Activated CD8-positive, alpha-beta memory T cell treated with anti-CD3 and anti-CD28 coated beads for 1 hour (primary cell): ENCODE results near the gene GRIK2.

Source experiments
- DNase-seq, 2 donors: peaks; one replicate each; pipeline ENCODE4 v3.0.0-alpha.2; 2020; ENCODE audit warnings: low read depth in 1 of 2; ENCODE audit errors: extremely low read depth in 1 of 2

The GRIK2 gene

DNA sequence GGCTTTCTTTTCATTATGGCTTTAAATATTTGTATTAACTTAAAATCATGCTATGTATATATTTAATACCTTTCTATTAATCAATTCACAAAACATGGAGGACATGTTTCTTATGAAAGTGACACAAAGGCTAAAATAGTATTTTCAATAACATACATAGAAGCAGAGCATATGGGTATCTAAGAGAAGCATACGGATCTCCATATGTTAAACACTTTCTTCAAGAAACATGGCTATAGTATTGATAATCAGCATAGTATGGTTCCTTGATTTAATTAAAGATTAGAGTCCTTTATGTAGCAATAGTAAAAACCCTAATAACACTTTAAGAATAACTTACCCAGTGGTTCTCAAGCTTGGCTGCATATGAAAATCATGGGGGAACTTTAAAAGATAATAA, 58.5 kb downstream of the GRIK2 start:
- no peak for DNase-seq

DNA sequence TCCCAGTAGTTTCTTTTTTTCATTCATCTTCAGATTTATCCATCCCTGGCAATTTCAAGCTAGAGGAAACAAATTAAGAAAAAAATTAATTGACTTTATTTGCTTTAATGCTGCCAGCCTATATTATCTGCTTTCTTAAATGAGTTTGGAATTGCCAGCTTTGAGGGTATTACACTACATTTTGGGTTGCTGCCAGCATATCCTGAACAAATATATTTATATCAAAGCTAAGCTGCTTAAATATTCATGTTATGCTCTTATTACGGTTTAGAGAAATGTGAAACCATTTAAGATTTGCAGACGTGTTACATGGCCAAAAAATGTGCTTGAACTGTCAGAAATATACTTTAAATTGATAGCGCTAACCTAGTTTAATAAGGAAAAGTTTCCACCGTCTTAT, 59.7 kb downstream of the GRIK2 start:
- DNase-seq, result no peak

DNA sequence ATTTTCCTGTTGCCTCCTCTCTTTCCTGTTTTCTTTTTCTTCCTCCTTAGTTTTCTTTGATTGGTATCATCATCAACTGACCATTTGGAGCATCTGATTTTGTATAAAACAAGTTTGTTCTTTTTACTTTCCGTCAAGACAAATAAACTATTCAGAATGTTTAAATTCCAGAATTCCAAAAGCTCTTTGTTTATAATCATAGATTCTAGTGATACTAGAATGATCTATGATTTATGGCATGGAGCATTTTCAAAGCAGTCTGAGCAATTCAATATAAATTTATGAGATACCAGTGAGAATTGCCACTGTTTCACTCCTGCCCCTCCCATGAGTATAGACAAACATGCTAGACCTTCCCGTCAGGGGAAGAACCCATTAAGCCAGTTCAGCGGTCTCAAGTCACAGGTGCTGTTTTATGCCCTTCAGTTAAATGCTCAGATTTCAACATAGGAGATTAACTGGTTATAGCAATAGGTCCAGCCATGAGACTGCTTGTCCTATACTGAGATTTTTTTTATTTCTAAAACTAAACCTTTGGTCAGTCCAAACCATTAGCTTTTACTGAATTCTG, 60.7 kb downstream of the GRIK2 start:
- DNase-seq, result no peak

DNA sequence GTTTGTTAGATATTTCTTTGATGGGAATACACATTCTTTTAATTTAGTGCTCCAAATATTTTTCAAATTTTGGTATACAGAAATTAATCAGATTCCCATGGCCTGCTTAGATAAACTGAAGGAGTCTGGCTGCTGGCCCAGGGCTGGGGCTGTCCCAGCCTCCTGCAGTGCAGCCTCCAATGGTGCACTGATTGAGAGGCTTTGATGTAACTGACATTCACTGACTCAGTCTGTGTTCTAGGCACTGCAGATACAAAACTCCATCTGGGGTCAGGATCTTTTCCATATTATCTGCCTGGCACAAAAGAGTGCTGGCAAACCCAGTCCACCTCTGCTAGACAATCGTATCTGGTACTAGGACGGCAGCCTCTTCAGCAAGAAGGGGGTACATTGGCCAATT, 64.8 kb downstream of the GRIK2 start:
- no peak for DNase-seq

DNA sequence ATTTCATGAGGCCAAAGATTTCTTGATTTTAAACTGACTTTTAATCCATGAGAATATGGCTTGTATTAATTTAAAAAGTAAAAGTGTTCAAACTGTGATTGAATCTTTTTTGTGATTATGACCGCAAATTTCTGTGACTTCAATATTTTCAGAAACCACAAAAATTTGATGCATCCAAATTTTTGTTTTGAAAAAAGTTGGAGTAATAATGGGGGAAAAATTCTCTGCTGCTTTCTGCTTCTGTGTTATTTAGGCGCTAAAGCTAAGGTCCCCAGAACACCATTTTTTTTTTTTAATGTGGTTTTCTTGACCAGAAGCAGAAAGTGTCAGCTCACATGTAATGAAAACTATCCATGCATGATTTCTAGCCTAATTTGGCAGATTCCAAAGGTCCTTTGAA, 65.3 kb downstream of the GRIK2 start:
- no peak for DNase-seq

DNA sequence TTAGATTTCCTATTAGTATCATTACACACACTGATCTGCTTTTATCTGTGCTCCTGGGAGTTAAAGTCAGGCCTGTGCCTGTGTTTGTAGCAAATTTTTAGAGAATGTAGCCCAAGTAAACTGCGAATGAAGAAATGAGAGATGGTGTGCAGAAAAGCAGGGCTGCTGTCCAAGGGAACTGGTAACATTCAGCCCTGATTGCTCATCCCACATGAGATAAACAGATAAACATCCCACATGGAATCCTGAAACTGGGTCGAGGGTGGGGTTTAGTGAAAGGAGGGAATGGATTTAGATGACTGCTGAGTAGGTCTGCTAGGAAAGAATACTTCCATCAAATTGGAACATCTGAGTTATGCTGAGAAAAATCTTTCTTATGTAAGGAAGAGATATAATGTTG, 69.1 kb downstream of the GRIK2 start:
- DNase-seq, result no peak

DNA sequence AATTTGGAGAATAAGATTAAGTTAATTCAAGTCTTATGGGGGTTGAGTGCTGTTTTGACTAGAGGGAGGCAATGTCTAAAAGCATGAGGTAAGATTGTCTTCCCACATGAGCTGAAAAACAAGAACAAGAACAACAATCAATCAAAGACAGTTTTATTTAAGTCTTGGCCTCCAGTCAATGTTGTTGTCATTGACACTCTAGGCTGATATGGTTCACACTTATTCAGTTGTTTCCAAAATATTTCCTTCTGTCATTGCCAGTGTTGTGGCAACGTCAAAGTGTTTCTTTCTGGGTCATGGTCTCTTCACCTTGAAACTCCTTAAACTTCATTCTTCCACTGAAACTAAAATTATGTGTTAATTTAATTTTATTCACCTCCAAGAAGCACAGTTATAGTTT, 72.4 kb downstream of the GRIK2 start:
- no peak for DNase-seq

DNA sequence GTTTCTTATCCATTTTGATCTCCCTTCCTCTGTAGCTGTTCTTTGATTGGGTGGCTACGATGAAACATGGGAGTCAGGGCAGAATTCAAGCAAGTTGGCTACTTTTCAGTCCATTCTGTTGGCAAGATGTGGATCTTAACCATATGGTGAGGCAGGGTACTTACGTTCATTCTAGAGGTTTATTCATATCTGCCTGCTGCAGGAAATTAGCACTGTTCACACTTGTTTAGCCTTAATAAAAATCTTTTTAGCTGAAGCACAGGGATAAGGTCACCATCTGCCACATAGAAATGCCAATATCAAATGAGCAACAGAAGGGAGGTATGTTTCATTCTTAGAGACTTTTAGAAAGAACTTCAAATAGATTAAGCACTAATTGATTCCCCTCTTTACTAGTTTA, 83.9 kb downstream of the GRIK2 start:
- DNase-seq, result no peak

DNA sequence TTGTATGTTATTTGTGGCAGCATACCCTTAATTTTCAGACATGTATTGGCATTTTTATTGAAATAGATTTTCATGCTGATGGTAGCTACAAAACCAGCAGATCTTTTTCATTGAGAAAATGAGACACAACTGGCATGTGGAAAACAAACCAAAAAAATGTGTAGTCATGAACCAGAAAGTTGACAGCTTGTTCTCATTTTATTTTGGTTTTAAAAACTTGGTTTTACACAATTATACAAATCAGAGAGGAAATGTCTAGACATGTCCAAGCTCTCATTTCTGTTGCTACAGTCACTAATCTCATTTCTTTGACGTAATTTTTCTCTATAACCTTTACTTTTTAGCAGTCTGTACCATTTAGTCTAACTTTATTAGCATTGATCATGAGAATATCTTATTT, 85.4 kb downstream of the GRIK2 start:
- no peak for DNase-seq

DNA sequence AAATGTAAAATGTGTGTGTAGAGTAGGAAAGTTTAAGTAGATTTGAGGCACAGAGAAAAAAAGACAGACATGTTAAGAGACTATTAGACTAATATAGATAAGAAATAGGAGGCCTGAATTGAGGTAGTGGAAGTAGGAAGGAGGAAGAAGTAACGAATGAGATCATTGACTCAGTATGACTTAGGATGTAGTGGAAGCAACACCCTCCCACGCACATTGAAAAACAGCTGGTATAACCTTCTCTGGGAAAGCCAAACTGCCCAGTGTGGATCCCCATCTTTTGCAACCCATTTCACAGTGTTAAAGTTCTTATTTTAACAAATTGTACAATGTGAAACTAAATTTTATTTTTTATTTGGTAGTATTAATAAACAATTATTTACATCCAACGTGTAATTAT, 89.1 kb downstream of the GRIK2 start:
- DNase-seq, result no peak

DNA sequence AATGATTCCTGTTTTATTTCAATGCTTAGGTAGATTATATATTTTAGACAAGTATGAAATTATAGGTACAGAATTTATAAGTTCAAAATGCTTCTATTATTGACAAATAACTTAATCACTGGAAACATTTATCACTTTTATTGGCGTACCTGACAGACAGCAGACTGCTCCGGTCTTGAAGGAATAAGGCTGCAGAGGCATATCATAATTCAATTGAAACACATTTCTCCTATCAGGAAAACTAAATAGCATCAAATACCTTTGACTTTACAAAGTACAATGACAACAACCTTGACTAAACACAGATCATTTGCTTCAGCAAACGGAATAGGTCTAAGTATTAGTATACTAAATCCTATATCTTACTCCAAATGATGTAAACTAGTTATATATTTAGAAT, 91.3 kb downstream of the GRIK2 start:
- no peak for DNase-seq

DNA sequence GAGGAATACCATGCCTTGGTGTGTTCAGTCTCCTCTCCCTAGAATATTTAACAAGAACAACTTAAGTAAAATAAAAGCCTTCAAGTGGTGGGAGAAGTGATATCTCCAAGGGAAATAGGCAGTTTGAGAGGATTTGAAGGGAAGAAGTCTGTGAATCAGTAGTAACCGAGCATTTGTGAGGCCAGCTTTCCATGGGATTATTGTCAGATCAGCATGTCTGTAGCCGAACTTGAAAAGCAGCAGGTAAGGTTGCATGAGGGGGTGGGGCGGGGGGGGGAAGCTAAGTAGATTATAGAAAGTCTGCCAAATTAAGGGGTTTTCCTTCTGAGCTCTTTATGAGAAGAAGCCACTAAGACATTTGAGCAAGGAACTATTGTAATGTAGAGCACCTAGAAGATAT, 92.6 kb downstream of the GRIK2 start:
- DNase-seq, result no peak

DNA sequence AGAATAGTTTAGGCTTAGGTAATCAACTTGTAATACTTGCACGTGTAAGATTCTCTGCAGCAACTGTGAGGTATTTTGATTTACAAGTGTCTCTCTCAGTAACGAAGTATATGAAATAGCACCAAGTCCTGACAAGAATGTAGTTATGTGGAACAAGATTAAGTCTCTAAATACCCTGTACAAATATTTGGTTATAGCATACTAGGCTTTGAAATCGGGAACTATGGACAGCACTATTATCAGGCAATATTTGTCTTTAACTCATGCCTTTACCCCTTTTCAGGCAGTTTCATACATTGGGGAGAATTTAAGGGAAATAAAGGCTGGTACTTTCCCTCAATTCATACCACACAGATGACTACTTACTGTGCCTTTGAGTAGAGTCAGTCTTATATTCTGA, 93.2 kb downstream of the GRIK2 start:
- DNase-seq, result no peak

DNA sequence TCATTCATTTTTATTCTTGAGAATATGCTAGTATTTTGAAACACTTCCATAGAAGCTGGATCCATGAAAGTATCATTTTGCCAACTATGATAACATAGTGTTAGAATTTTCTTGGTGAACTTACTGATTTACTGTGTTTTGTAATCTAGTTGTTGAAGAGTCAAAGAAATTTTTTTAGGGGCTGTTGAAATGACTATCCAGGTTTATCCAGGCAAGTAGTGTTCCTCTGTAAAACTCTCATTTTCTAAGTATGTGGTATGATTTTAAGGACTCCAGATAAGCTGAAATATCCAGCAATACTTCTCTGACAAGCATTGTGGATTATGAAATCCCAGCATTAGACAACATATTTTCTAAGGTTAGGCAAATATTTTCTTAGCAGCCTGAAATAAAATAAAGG, 95.9 kb downstream of the GRIK2 start:
- no peak for DNase-seq

DNA sequence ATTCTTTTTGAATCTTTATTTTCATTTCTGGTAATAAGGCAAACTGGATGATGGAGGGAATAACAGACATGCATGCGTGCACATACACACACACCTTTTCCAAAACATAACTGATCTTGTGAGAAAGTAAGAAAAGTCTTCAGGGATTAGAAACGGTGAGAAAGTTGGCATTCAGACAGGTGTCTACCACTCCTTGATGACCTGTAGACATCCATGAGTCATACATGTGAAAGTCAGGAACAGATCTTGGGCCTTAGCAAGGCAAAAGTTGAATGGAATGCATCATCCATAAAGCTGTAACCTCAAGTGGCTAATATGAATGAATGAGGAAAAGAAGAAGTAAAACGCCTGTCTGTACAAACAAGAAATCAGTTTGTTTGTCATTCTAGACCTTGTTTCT, 97.3 kb downstream of the GRIK2 start:
- DNase-seq, result no peak

DNA sequence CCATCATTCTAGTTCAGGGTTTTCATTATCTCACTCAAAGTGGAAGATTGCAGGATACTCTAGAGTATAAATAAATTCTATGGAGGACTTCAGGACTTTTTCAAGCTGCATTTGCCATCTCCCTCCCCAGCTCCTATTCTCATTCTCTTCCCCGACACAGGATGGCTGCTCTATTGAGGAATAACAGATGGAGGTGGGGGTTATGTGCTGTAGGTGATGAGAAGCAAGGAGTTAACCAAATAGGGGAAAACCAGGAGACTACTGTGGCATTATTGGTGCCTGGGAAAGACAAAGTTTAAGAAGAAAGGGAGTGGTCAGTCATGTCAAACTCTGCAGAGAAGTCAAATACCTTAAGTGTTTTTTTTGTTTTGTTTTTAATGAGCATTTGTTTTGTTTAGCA, 109.3 kb downstream of the GRIK2 start:
- no peak for DNase-seq

DNA sequence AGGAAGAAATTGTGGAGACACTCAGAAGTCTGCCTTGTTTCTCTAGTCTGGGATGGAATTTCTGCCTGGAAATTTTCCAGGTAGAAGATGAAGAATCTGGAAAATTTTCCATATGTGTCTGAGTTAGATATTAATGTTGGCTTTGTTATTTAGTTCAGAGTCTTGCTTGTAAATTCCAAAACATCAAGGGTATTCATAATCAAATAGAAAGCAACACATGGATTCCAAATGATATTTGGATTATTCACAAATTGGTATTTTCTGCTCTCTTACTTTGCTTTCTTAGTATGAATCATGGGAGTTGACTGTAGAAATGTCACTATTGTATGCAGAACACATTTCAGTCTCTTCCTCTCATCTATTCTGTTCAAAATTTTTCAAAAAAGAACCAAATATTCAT, 116.0 kb downstream of the GRIK2 start:
- DNase-seq, result no peak

DNA sequence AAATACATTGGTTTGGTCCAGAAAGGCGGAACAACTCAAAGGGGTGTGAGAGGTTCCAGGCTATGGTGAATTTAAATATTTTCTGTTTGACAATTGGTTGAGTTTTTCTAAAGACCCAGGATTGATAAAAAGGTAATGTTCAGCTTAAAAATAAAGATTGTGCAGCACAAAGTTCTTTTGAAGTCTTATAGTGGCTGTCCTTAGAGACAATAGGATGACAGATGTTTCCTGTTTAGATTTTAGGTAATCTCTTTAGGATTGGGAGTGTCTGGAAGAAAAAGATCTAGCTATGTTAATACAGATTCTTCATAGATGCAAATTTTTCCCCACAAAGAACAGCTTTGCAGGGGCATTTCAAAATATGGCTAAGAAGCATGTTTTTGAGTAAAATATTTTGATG, 119.7 kb downstream of the GRIK2 start:
- DNase-seq, result no peak

DNA sequence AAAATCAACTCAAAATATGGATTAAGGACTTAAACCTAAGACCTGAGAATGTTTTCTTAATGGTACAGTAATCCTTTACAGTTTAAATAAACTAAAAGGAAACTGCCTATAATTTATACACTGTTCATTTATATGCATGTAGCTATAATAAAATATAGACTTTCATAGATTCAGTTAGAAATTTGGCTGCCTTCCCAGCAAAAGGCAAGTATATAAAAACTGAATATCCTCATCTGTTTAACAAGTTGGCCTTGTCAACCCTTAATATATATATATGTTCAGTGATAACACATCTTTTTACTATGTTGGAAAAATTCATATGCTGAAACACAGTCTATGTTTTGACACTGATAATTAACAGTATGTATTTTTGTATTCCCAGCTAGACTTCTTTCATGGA, 123.1 kb downstream of the GRIK2 start:
- no peak for DNase-seq

DNA sequence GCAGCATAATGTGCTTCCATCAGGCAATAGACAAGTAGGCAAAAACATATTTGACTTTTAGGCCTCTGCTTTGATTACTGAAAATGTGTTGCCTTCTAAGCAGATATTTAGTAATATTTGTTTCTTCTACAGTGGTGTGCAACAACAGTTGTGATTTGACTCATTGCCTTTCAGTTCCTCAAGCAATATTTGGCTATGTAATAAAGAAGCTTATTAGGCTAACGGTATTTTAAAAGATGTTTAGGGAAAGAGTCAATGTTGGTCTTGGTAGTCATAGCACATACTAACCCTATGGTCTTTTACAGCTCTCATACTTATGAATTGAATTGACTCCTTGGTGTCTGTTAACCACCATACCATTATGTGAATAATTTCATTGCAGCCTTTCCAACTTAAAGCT, 124.1 kb downstream of the GRIK2 start:
- DNase-seq, result no peak

DNA sequence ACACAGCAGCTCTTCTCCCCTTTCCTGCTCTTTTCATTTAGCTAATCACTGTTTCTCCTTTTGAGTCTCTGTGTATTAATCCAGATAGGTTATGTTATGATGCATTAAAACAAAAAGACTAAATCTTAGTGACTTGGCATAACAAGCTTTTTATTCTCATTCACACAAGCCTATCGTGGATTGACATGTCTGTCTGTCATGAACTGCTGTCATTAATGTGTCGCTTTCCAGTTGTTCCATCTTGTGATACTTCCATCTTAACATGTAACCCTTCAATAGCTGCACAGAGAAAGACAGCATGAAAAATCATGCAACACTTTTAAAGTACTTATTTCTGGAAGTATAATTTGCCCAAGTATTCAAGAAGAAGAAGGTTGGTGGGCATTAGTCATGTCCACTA, 128.7 kb downstream of the GRIK2 start:
- DNase-seq, result no peak

DNA sequence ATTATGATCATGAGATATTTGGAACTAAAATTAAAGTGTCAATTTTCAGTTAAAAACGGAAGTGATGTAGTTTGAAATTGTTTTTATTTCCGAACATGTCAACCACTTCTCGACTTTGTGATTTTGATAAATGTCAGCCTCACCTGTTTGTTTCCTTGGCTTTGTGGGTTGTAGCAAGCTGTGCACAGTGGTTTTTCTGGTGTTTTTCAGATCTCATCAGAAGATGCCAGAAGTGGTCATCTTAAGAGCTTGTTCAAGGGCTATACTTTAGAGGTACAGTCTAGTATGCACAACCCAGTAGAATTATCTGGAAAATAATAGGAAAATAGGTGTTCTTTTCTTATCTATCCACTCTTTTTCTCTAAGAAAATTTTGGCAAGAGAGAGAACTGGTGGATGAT, 134.0 kb downstream of the GRIK2 start:
- DNase-seq, result no peak

DNA sequence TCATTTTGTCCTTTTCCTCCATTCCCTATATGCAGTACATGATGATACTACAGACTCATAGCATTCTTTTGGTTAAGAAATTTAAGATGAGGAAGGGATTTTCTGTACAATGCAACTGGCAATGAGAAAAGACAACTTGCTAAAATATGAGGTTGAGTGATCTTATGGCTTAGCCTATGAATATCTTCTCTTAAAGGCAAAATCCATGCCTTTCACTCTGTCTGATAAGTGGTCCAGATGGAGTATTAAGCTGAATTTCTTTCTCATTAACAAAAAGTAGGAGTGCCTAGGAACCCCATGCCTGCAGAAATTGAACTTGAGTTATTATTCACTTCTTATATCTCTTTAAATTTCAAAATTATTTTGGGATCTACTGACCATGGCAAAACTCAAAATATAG, 135.3 kb downstream of the GRIK2 start:
- no peak for DNase-seq

DNA sequence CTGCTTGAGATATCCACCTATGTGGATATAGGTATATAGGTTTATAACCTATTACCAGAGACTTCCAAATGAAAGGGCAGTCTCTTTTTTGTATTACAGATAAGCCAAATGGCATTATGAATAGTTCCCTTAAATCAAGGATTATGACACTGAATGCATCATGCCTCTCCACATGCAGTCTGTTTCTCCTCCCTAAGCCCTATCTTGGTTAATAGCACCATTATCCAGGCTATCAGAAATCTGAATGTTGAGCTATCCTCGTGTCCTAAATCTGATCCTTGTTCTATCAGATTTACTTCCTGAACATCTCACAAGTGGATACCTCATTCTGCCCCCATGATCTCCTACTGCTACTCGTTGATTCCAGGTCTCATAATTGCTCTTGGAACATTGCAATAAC, 138.0 kb downstream of the GRIK2 start:
- DNase-seq, result no peak
